Neural progenitor cell (in vitro differentiated cells): ENCODE data around the gene KRTAP10-6. TPM values are rescaled to one million over a fixed set of nuclear protein-coding genes. Genes with fewer than 3 reads are reported as not detected.

ENCODE experiments used
- DNase-seq: peaks from one replicate; pipeline ENCODE4 v3.0.0-alpha.2; 2016; ENCODE audit warnings: low spot score
- H2AFZ ChIP-seq: fragments of 200-600 bp; sonication (generic); replicated peaks from 2 replicates; pipeline ENCODE4 v1.6.1; 2016; ENCODE audit warnings: antibody characterized with exemption
- H3F3A ChIP-seq: fragments of 200-600 bp; sonication (generic); 2 replicates; pipeline ENCODE4 v1.6.1; 2016; ENCODE audit warnings: antibody characterized with exemption, low read depth
- H3K27ac ChIP-seq: fragments of 200-600 bp; sonication (generic); 2 replicates; pipeline ENCODE4 v1.5.1; 2016; ENCODE audit warnings: mild to moderate bottlenecking
- H3K27me3 ChIP-seq: fragments of 200-600 bp; sonication (generic); 2 replicates; pipeline ENCODE4 v1.6.1; 2016; ENCODE audit warnings: mild to moderate bottlenecking, moderate library complexity
- H3K36me3 ChIP-seq: fragments of 200-600 bp; sonication (generic); 2 replicates; pipeline ENCODE4 v1.5.1; 2016
- H3K4me1 ChIP-seq: fragments of 200-600 bp; sonication (generic); 2 replicates; pipeline ENCODE4 v1.6.1; 2016; ENCODE audit warnings: mixed run types
- H3K4me2 ChIP-seq: fragments of 200-600 bp; sonication (generic); 2 replicates; pipeline ENCODE4 v1.6.1; 2016
- H3K4me3 ChIP-seq: fragments of 200-600 bp; sonication (generic); 2 replicates; pipeline ENCODE4 v1.5.1; 2016
- H3K79me2 ChIP-seq: fragments of 200-600 bp; sonication (generic); 2 replicates; pipeline ENCODE4 v1.6.1; 2016; ENCODE audit warnings: low read depth
- H3K9ac ChIP-seq: fragments of 200-600 bp; sonication (generic); 2 replicates; pipeline ENCODE4 v1.6.1; 2016
- H3K9me3 ChIP-seq: fragments of 200-600 bp; sonication (generic); 2 replicates; pipeline ENCODE4 v1.5.1; 2016; ENCODE audit warnings: low read depth
- H4K20me1 ChIP-seq: fragments of 200-600 bp; sonication (generic); 2 replicates; pipeline ENCODE4 v1.6.1; 2016; ENCODE audit warnings: low read depth
- H3K27ac Mint-ChIP-seq: 3 replicates; pipeline ENCODE4 v1.8.0; 2021; ENCODE audit warnings: mixed read lengths
- H3K27me3 Mint-ChIP-seq: 2 replicates; pipeline ENCODE4 v1.8.0; 2022; ENCODE audit warnings: low read depth, mild to moderate bottlenecking, inconsistent platforms, moderate library complexity, mixed read lengths; ENCODE audit not compliant: insufficient read depth
- H3K36me3 Mint-ChIP-seq: 3 replicates; pipeline ENCODE4 v1.8.0; 2021; ENCODE audit warnings: mixed read lengths
- H3K4me1 Mint-ChIP-seq: 3 replicates; pipeline ENCODE4 v1.8.0; 2021; ENCODE audit warnings: mixed read lengths
- H3K4me3 Mint-ChIP-seq: 3 replicates; pipeline ENCODE4 v1.8.0; 2021; ENCODE audit warnings: mild to moderate bottlenecking, moderate library complexity, mixed read lengths
- H3K9me3 Mint-ChIP-seq: 3 replicates; pipeline ENCODE4 v1.8.0; 2020; ENCODE audit warnings: mixed read lengths
- EZH2 ChIP-seq: fragments of 200-600 bp; sonication (generic); IDR thresholded peaks from 2 replicates; pipeline ENCODE4 v1.6.1; 2017; ENCODE audit warnings: antibody characterized with exemption, mild to moderate bottlenecking, moderate library complexity
- EZH2phosphoT487 ChIP-seq: fragments of 200-600 bp; sonication (generic); IDR thresholded peaks from 2 replicates; pipeline ENCODE4 v1.6.1; 2017; ENCODE audit warnings: antibody characterized with exemption
- total RNA-seq: library from RNA; depleted of rRNA; stranded (reverse); fragments of >200 nt; gene quantifications from 2 replicates; pipeline ENCODE4 v1.2.3, GENCODE V29; 2015; ENCODE audit warnings: low replicate concordance
- TF ChIP-seq, protein P1 (sequence below): fragments of 200-600 bp; sonication (generic); IDR thresholded peaks from 2 replicates; pipeline ENCODE4 v1.5.1; 2017; ENCODE audit warnings: antibody characterized with exemption, mild to moderate bottlenecking

Gene KRTAP10-6
- total RNA-seq, 1 donor from 2014 or later = not detected

- TF ChIP-seq EZH2 = no peak
- TF ChIP-seq, protein P1, sequence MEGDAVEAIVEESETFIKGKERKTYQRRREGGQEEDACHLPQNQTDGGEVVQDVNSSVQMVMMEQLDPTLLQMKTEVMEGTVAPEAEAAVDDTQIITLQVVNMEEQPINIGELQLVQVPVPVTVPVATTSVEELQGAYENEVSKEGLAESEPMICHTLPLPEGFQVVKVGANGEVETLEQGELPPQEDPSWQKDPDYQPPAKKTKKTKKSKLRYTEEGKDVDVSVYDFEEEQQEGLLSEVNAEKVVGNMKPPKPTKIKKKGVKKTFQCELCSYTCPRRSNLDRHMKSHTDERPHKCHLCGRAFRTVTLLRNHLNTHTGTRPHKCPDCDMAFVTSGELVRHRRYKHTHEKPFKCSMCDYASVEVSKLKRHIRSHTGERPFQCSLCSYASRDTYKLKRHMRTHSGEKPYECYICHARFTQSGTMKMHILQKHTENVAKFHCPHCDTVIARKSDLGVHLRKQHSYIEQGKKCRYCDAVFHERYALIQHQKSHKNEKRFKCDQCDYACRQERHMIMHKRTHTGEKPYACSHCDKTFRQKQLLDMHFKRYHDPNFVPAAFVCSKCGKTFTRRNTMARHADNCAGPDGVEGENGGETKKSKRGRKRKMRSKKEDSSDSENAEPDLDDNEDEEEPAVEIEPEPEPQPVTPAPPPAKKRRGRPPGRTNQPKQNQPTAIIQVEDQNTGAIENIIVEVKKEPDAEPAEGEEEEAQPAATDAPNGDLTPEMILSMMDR = no peak
- TF ChIP-seq EZH2phosphoT487 = no peak
- Histone ChIP-seq H3K9me3 (no peaks in the 10 kb centered on the region), H2AFZ (no peak overlapping the region), H3K4me3 (no peak overlapping the region), H3K4me2 (no peak overlapping the region), H3F3A (no peaks in the 10 kb centered on the region), H3K27ac (no peak overlapping the region), H3K27me3 (no peaks in the 10 kb centered on the region), H3K4me1 (no peaks in the 10 kb centered on the region), H3K9ac (no peak overlapping the region), H3K79me2 (no peaks in the 10 kb centered on the region), H4K20me1 (no peaks in the 10 kb centered on the region), H3K36me3 (no peaks in the 10 kb centered on the region)
- H3K27me3 Mint-ChIP-seq = peaks cover 7% of the 10 kb centered on the region
- no peak overlapping the region for H3K4me3 Mint-ChIP-seq
- peaks cover 17% of the 10 kb centered on the region for H3K4me1 Mint-ChIP-seq
- H3K27ac Mint-ChIP-seq = peak overlapping the region; percentile 21
- H3K9me3 Mint-ChIP-seq = peaks cover 3% of the 10 kb centered on the region
- H3K36me3 Mint-ChIP-seq = no peaks in the 10 kb centered on the region
- DNase-seq = no peak
Observed at GRCh38 chr21:44556879-44557278, 35.4 kb downstream of the KRTAP10-6 start.

- no peaks in the 10 kb centered on the region for H4K20me1 ChIP-seq
- H3K9me3 ChIP-seq = no peaks in the 10 kb centered on the region
- no peaks in the 10 kb centered on the region for H3F3A ChIP-seq
- H2AFZ ChIP-seq = no peak overlapping the region
- H3K4me1 Mint-ChIP-seq = peaks cover 29% of the 10 kb centered on the region
- no peaks in the 10 kb centered on the region for H3K79me2 ChIP-seq
- no peak overlapping the region for H3K4me3 ChIP-seq
- TF ChIP-seq, protein P1 = no peak
- TF ChIP-seq EZH2phosphoT487 = no peak
- TF ChIP-seq EZH2 = no peak
- peak overlapping the region; percentile 2 for H3K27ac Mint-ChIP-seq
- no peak for DNase-seq
- no peak overlapping the region for H3K27ac ChIP-seq
- H3K9ac ChIP-seq = no peak overlapping the region
- H3K9me3 Mint-ChIP-seq = no peaks in the 10 kb centered on the region
- peaks cover 6% of the 10 kb centered on the region for H3K4me1 ChIP-seq
- peaks cover 11% of the 10 kb centered on the region for H3K27me3 Mint-ChIP-seq
- no peaks in the 10 kb centered on the region for H3K36me3 Mint-ChIP-seq
- H3K4me3 Mint-ChIP-seq = no peak overlapping the region
- no peaks in the 10 kb centered on the region for H3K36me3 ChIP-seq
- no peaks in the 10 kb centered on the region for H3K27me3 ChIP-seq
- H3K4me2 ChIP-seq = no peak overlapping the region
Observed at GRCh38 chr21:44555200-44555875, 37.0 kb downstream of the KRTAP10-6 start.

DNA sequence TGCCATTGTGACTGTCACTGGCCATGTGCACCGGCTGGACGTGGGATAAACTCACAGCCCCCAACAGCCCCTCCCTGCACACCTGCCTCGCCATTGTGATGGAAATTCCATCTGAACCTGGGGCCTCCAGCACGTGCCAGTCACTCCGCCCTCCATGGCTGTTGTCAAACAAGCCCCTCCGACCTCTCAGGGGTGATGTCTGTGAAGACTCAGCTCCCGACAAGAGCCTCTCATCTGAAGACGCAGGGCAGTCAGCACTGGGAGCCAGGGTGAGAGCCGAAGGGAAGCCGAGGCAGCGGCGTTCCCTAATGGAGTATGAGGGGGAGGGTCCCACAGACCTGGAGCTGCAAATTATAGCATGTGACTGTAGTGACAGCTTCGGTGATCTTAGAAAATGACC is 39.6 kb downstream of the KRTAP10-6 start:
- Mint-ChIP-seq H3K4me3 (no peak overlapping the region), H3K27me3 (peaks cover 6% of the 10 kb centered on the region), H3K36me3 (no peaks in the 10 kb centered on the region), H3K9me3 (peaks cover 3% of the 10 kb centered on the region), H3K27ac (no peak overlapping the region), H3K4me1 (peaks cover 39% of the 10 kb centered on the region)
- peaks cover 24% of the 10 kb centered on the region for H3K4me1 ChIP-seq
- no peak overlapping the region for H3K4me3 ChIP-seq
- TF ChIP-seq EZH2phosphoT487 (no peak), EZH2 (no peak)
- TF ChIP-seq, protein P1 = no peak
- no peak overlapping the region for H2AFZ ChIP-seq
- no peaks in the 10 kb centered on the region for H3K9me3 ChIP-seq
- H3K27me3 ChIP-seq = no peaks in the 10 kb centered on the region
- H4K20me1 ChIP-seq = no peaks in the 10 kb centered on the region
- no peaks in the 10 kb centered on the region for H3K36me3 ChIP-seq
- no peaks in the 10 kb centered on the region for H3K79me2 ChIP-seq
- H3K9ac ChIP-seq = no peak overlapping the region
- H3F3A ChIP-seq = peaks cover 9% of the 10 kb centered on the region
- no peak overlapping the region for H3K4me2 ChIP-seq
- no peak for DNase-seq
- no peak overlapping the region for H3K27ac ChIP-seq
